Calu3 (cell line): ENCODE measurements around the gene KCNK5. TPM values are rescaled to one million over a fixed set of nuclear protein-coding genes. Genes with fewer than 3 reads are reported as not detected.

ENCODE experiments used
- BruUV-seq: library from RNA; stranded (reverse); fragments of 400-500 nt; replicated peaks from 2 replicates; lab custom pipeline; 2021; lab: Mats Ljungman, UMichigan
- CTCF ChIA-PET: fragments of 300-600 bp; sonication (Branson Sonifier 250); formaldehyde crosslinking; loops from one replicate; lab custom pipeline; 2022; ENCODE audit warnings: antibody characterized with exemption; lab: Charles Lee
- DNase-seq: peaks from one replicate; pipeline ENCODE4 v3.0.0; 2022
- H3K27ac Mint-ChIP-seq: one replicate; pipeline ENCODE4 v1.8.0; 2022; ENCODE audit warnings: mixed read lengths; ENCODE audit not compliant: unreplicated experiment
- H3K27me3 Mint-ChIP-seq: one replicate; pipeline ENCODE4 v1.8.0; 2022; ENCODE audit warnings: mixed read lengths; ENCODE audit not compliant: unreplicated experiment
- H3K36me3 Mint-ChIP-seq: one replicate; pipeline ENCODE4 v1.8.0; 2022; ENCODE audit warnings: mild to moderate bottlenecking, moderate library complexity, mixed read lengths; ENCODE audit not compliant: insufficient read depth, unreplicated experiment
- H3K4me1 Mint-ChIP-seq: one replicate; pipeline ENCODE4 v1.8.0; 2022; ENCODE audit warnings: mild to moderate bottlenecking, low read depth, mixed read lengths; ENCODE audit not compliant: unreplicated experiment
- H3K4me3 Mint-ChIP-seq: one replicate; pipeline ENCODE4 v1.8.0; 2022; ENCODE audit warnings: mild to moderate bottlenecking, low read depth, moderate library complexity, mixed read lengths; ENCODE audit not compliant: unreplicated experiment
- H3K9me3 Mint-ChIP-seq: one replicate; pipeline ENCODE4 v1.8.0; 2022; ENCODE audit warnings: low read depth, mixed read lengths; ENCODE audit not compliant: unreplicated experiment
- CTCF ChIP-seq: fragments of 200-600 bp; IDR thresholded peaks from one replicate; pipeline ENCODE4 v1.8.0; 2022; ENCODE audit warnings: antibody characterized with exemption; ENCODE audit not compliant: unreplicated experiment
- intact Hi-C: fragments of 100-400 bp; cut with micrococcal nuclease; formaldehyde crosslinking; loops from one replicate; pipeline ENCODE4 v1.10.0; 2022; ENCODE audit not compliant: unreplicated experiment
- total RNA-seq: library from RNA; stranded (reverse); gene quantifications from 2 replicates; pipeline ENCODE4 v1.2.3, GENCODE V29; 2022

The KCNK5 gene
- total RNA-seq, 1 experiment from 2014 or later, result 62.4 TPM

GRCh38 chr6:39273406-39273821, 44.1 kb upstream of the KCNK5 start:
- CTCF ChIA-PET, result interaction anchor here (0.6 kb wide), 1 partner anchor 104 kb away, joined by 3 read pairs; no protein-coding TSS in a partner anchor
- no peak for TF ChIP-seq CTCF
- Mint-ChIP-seq H3K27ac (no peak overlapping the region), H3K27me3 (no peaks in the 10 kb centered on the region), H3K4me3 (no peak overlapping the region), H3K4me1 (peaks cover 9% of the 10 kb centered on the region), H3K36me3 (no peaks in the 10 kb centered on the region), H3K9me3 (no peaks in the 10 kb centered on the region)
- intact Hi-C loops, result no loop called here
- DNase-seq, result no peak
- BruUV-seq, result no TSS peak

GRCh38 chr6:39269961-39270360, 40.7 kb upstream of the KCNK5 start:
- CTCF ChIA-PET, result interaction anchor here (0.6 kb wide), 1 partner anchor 25 kb away, joined by 3 read pairs; no protein-coding TSS in a partner anchor
- H3K4me3 Mint-ChIP-seq, result no peak overlapping the region
- BruUV-seq, result no TSS peak
- peaks cover 9% of the 10 kb centered on the region for H3K4me1 Mint-ChIP-seq
- no peaks in the 10 kb centered on the region for H3K36me3 Mint-ChIP-seq
- no peak for TF ChIP-seq CTCF
- intact Hi-C loops, result no loop called here
- no peaks in the 10 kb centered on the region for H3K27me3 Mint-ChIP-seq
- no peak overlapping the region for H3K27ac Mint-ChIP-seq
- no peaks in the 10 kb centered on the region for H3K9me3 Mint-ChIP-seq
- DNase-seq, result no peak

GRCh38 chr6:39268721-39269120, 39.4 kb upstream of the KCNK5 start:
- Mint-ChIP-seq H3K27ac (no peak overlapping the region), H3K4me1 (peaks cover 9% of the 10 kb centered on the region), H3K36me3 (no peaks in the 10 kb centered on the region), H3K4me3 (no peak overlapping the region), H3K9me3 (no peaks in the 10 kb centered on the region), H3K27me3 (no peaks in the 10 kb centered on the region)
- intact Hi-C loops, result no loop called here
- TF ChIP-seq CTCF, result no peak
- no peak for DNase-seq
- CTCF ChIA-PET, result interaction anchor here (0.6 to 0.7 kb wide), 2 partner anchors 20 to 26 kb away, joined by 3 read pairs; no protein-coding TSS in a partner anchor
- BruUV-seq, result no TSS peak

- BruUV-seq, result no TSS peak
- Mint-ChIP-seq H3K36me3 (no peaks in the 10 kb centered on the region), H3K9me3 (no peaks in the 10 kb centered on the region), H3K27me3 (no peaks in the 10 kb centered on the region), H3K4me1 (peaks cover 9% of the 10 kb centered on the region), H3K4me3 (no peak overlapping the region), H3K27ac (no peak overlapping the region)
- CTCF ChIA-PET, result no interaction called here
- intact Hi-C loops, result no loop called here
- no peak for DNase-seq
- TF ChIP-seq CTCF, result no peak
Measured at GRCh38 chr6:39268171-39268570, 38.9 kb upstream of the KCNK5 start.
